ENCODE measurements around the gene CRYBA2.

The CRYBA2 gene

DNA sequence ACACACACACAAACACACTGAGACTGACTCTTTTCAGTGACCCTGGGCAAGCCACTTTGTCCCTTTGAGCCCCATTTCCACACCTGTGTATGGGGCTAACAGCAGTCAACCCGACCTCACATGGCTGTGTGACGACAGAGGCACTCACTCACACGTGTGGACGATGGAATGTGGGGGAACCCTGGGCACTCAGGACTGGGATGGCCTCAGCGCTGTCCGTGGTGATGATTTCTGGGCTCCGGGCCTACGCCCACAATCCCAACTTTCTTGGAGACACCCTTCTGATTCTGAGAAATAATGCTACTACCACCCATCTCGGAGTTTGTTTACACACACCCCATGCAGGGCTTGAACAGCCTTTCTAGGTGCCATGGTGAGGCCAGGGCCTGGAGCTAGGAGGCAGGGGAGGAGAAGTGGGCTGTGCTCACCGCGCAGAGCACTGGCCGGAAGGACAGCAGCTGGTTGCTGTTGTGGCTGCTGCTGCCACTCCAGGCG lies 1.5 kb downstream of the CRYBA2 start:
- no peak overlapping the region for H3K27ac ChIP-seq (ENCODE audit: insufficient read depth, low read depth, low read length, poor library complexity, severe bottlenecking)
- H3K9me3 ChIP-seq (ENCODE audit: control insufficient read depth, low read length), result no peaks in the 10 kb centered on the region
- WGBS, 2 experiments, result 9 to 11% methylated on average over 13 of the region's 13 CpGs
- H3K4me3 ChIP-seq (ENCODE audit: insufficient read depth, low read depth, low read length), result no peak overlapping the region
- peaks cover 14% of the 10 kb centered on the region for H3K4me1 ChIP-seq (ENCODE audit: control insufficient read depth, insufficient read depth, low read length)
- H3K27me3 ChIP-seq (ENCODE audit: control insufficient read depth, insufficient read depth, low read length, poor library complexity, severe bottlenecking), result peaks cover 100% of the 10 kb centered on the region
- H3K36me3 ChIP-seq (ENCODE audit: control insufficient read depth, insufficient read depth, low read length), result no peaks in the 10 kb centered on the region

DNA sequence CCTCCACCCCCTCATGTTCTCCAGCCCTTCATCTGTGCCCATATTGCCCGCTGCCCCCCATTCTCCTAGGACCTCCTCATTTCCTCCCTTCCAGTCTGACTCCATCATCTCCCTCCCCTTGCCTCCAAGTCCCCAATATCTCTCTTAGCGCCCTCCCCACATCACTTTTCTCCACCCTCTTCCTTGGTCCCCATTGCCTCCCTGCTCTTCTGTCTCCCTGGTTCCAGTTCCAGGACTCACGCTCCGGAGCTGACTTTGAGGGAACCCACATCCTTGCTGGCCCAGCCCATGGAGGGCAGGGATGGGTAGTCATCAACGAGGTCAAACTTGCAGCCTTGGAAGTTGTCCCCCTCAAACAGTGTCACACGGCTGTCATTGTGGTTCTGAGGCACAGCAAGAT lies 2.6 kb downstream of the CRYBA2 start:
- no peak overlapping the region for H3K4me3 ChIP-seq (ENCODE audit: insufficient read depth, low read depth, low read length)
- no peaks in the 10 kb centered on the region for H3K36me3 ChIP-seq (ENCODE audit: control insufficient read depth, insufficient read depth, low read length)
- H3K4me1 ChIP-seq (ENCODE audit: control insufficient read depth, insufficient read depth, low read length), result peaks cover 15% of the 10 kb centered on the region
- 30% methylated on average over 6 of the region's 6 CpGs for WGBS, 2 experiments
- H3K27me3 ChIP-seq (ENCODE audit: control insufficient read depth, insufficient read depth, low read length, poor library complexity, severe bottlenecking), result peaks cover 100% of the 10 kb centered on the region
- H3K27ac ChIP-seq (ENCODE audit: insufficient read depth, low read depth, low read length, poor library complexity, severe bottlenecking), result no peak overlapping the region
- H3K9me3 ChIP-seq (ENCODE audit: control insufficient read depth, low read length), result no peaks in the 10 kb centered on the region

DNA sequence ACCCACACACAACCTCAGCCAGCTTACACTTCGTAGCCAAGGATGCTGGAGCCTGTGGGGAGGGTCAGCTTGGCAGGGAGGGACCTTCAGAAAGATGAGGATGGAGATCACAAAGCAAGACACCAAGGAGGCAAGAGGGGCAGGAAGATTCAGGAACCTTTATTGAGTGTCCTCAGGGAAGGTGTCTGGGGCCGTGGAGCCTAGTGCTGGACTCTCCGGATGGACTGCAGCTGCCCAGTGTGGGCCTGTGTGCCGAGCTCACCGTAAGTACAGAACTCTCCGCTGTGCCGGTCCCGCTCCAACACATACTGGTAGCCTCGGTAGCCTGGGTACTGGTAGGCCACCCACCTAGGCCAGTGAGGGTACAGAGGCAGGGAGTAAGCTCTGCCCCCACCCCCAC lies 3.2 kb downstream of the CRYBA2 start:
- peaks cover 20% of the 10 kb centered on the region for H3K4me1 ChIP-seq (ENCODE audit: control insufficient read depth, insufficient read depth, low read length)
- H3K36me3 ChIP-seq (ENCODE audit: control insufficient read depth, insufficient read depth, low read length), result no peaks in the 10 kb centered on the region
- no peak overlapping the region for H3K4me3 ChIP-seq (ENCODE audit: insufficient read depth, low read depth, low read length)
- H3K27me3 ChIP-seq (ENCODE audit: control insufficient read depth, insufficient read depth, low read length, poor library complexity, severe bottlenecking), result peaks cover 100% of the 10 kb centered on the region
- H3K27ac ChIP-seq (ENCODE audit: insufficient read depth, low read depth, low read length, poor library complexity, severe bottlenecking), result no peak overlapping the region
- WGBS, 2 experiments, result 31 to 32% methylated on average over 9 of the region's 9 CpGs
- no peaks in the 10 kb centered on the region for H3K9me3 ChIP-seq (ENCODE audit: control insufficient read depth, low read length)

GRCh38 chr2:218988650-218989049 lies 4.6 kb downstream of the CRYBA2 start:
- WGBS, 2 experiments, result 57 to 62% methylated on average over 2 of the region's 2 CpGs
- no peak overlapping the region for H3K27ac ChIP-seq (ENCODE audit: insufficient read depth, low read depth, low read length, poor library complexity, severe bottlenecking)
- peaks cover 25% of the 10 kb centered on the region for H3K4me1 ChIP-seq (ENCODE audit: control insufficient read depth, insufficient read depth, low read length)
- H3K27me3 ChIP-seq (ENCODE audit: control insufficient read depth, insufficient read depth, low read length, poor library complexity, severe bottlenecking), result peaks cover 100% of the 10 kb centered on the region
- no peaks in the 10 kb centered on the region for H3K36me3 ChIP-seq (ENCODE audit: control insufficient read depth, insufficient read depth, low read length)
- no peaks in the 10 kb centered on the region for H3K9me3 ChIP-seq (ENCODE audit: control insufficient read depth, low read length)
- H3K4me3 ChIP-seq (ENCODE audit: insufficient read depth, low read depth, low read length), result no peak overlapping the region

- 52 to 55% methylated on average over 3 of the region's 3 CpGs for WGBS, 2 experiments
- no peak overlapping the region for H3K27ac ChIP-seq (ENCODE audit: insufficient read depth, low read depth, low read length, poor library complexity, severe bottlenecking)
Observed at GRCh38 chr2:218988164-218988563, 5.1 kb downstream of the CRYBA2 start.

GRCh38 chr2:218986148-218986761 lies 7.0 kb downstream of the CRYBA2 start:
- WGBS, 2 experiments, result 24 to 25% methylated on average over 4 of the region's 4 CpGs
- Histone ChIP-seq H3K27ac (ENCODE audit: insufficient read depth, low read depth, low read length, poor library complexity, severe bottlenecking) (no peak overlapping the region), H3K4me3 (ENCODE audit: insufficient read depth, low read depth, low read length) (no peak overlapping the region), H3K36me3 (ENCODE audit: control insufficient read depth, insufficient read depth, low read length) (no peaks in the 10 kb centered on the region), H3K4me1 (ENCODE audit: control insufficient read depth, insufficient read depth, low read length) (peaks cover 17% of the 10 kb centered on the region), H3K9me3 (ENCODE audit: control insufficient read depth, low read length) (no peaks in the 10 kb centered on the region), H3K27me3 (ENCODE audit: control insufficient read depth, insufficient read depth, low read length, poor library complexity, severe bottlenecking) (peaks cover 100% of the 10 kb centered on the region)

More at GRCh38 chr2:218988164-218988563, 5.1 kb downstream of the CRYBA2 start:
- peaks cover 100% of the 10 kb centered on the region for H3K27me3 ChIP-seq (ENCODE audit: control insufficient read depth, insufficient read depth, low read length, poor library complexity, severe bottlenecking)
- no peaks in the 10 kb centered on the region for H3K36me3 ChIP-seq (ENCODE audit: control insufficient read depth, insufficient read depth, low read length)
- H3K4me3 ChIP-seq (ENCODE audit: insufficient read depth, low read depth, low read length), result no peak overlapping the region
- H3K4me1 ChIP-seq (ENCODE audit: control insufficient read depth, insufficient read depth, low read length), result peaks cover 20% of the 10 kb centered on the region
- H3K9me3 ChIP-seq (ENCODE audit: control insufficient read depth, low read length), result no peaks in the 10 kb centered on the region

- Histone ChIP-seq H3K4me1 (ENCODE audit: control insufficient read depth, insufficient read depth, low read length) (peaks cover 17% of the 10 kb centered on the region), H3K27ac (ENCODE audit: insufficient read depth, low read depth, low read length, poor library complexity, severe bottlenecking) (no peak overlapping the region), H3K27me3 (ENCODE audit: control insufficient read depth, insufficient read depth, low read length, poor library complexity, severe bottlenecking) (peaks cover 100% of the 10 kb centered on the region), H3K9me3 (ENCODE audit: control insufficient read depth, low read length) (no peaks in the 10 kb centered on the region), H3K4me3 (ENCODE audit: insufficient read depth, low read depth, low read length) (peak overlapping the region; percentile 22), H3K36me3 (ENCODE audit: control insufficient read depth, insufficient read depth, low read length) (no peaks in the 10 kb centered on the region)
- WGBS, 2 experiments, result 1% methylated on average over 49 of the region's 49 CpGs
Observed at GRCh38 chr2:218985325-218986091, 7.7 kb downstream of the CRYBA2 start.

GRCh38 chr2:218985021-218985324 lies 8.2 kb downstream of the CRYBA2 start, which contains the start of gene FEV:
Gene FEV, minus strand, starts transcription at chr2:218985184. Its CDS starts 109 bp downstream, at chr2:218985075.
- Histone ChIP-seq H3K4me1 (ENCODE audit: control insufficient read depth, insufficient read depth, low read length) (peaks cover 17% of the 10 kb centered on the region), H3K27ac (ENCODE audit: insufficient read depth, low read depth, low read length, poor library complexity, severe bottlenecking) (no peak within 1 kb of the TSS), H3K27me3 (ENCODE audit: control insufficient read depth, insufficient read depth, low read length, poor library complexity, severe bottlenecking) (peaks cover 100% of the 10 kb centered on the region), H3K4me3 (ENCODE audit: insufficient read depth, low read depth, low read length) (peak within 1 kb of the TSS; percentile 22), H3K36me3 (ENCODE audit: control insufficient read depth, insufficient read depth, low read length) (no peaks in the 10 kb centered on the region), H3K9me3 (ENCODE audit: control insufficient read depth, low read length) (no peaks in the 10 kb centered on the region)
- WGBS, 2 experiments, result 0 to 1% methylated on average over 32 of the region's 32 CpGs

- H3K27me3 ChIP-seq (ENCODE audit: control insufficient read depth, insufficient read depth, low read length, poor library complexity, severe bottlenecking), result peaks cover 100% of the 10 kb centered on the region
- H3K4me1 ChIP-seq (ENCODE audit: control insufficient read depth, insufficient read depth, low read length), result peaks cover 17% of the 10 kb centered on the region
- H3K9me3 ChIP-seq (ENCODE audit: control insufficient read depth, low read length), result no peaks in the 10 kb centered on the region
- WGBS, 2 experiments, result 1 to 2% methylated on average over 50 of the region's 50 CpGs
- no peak overlapping the region for H3K27ac ChIP-seq (ENCODE audit: insufficient read depth, low read depth, low read length, poor library complexity, severe bottlenecking)
- no peaks in the 10 kb centered on the region for H3K36me3 ChIP-seq (ENCODE audit: control insufficient read depth, insufficient read depth, low read length)
- no peak overlapping the region for H3K4me3 ChIP-seq (ENCODE audit: insufficient read depth, low read depth, low read length)
Observed at GRCh38 chr2:218984239-218985020, 8.8 kb downstream of the CRYBA2 start.

GRCh38 chr2:218983934-218984238 lies 9.3 kb downstream of the CRYBA2 start:
- Histone ChIP-seq H3K9me3 (ENCODE audit: control insufficient read depth, low read length) (no peaks in the 10 kb centered on the region), H3K27me3 (ENCODE audit: control insufficient read depth, insufficient read depth, low read length, poor library complexity, severe bottlenecking) (peaks cover 100% of the 10 kb centered on the region), H3K27ac (ENCODE audit: insufficient read depth, low read depth, low read length, poor library complexity, severe bottlenecking) (no peak overlapping the region), H3K36me3 (ENCODE audit: control insufficient read depth, insufficient read depth, low read length) (no peaks in the 10 kb centered on the region), H3K4me3 (ENCODE audit: insufficient read depth, low read depth, low read length) (no peak overlapping the region), H3K4me1 (ENCODE audit: control insufficient read depth, insufficient read depth, low read length) (peaks cover 17% of the 10 kb centered on the region)
- 6% methylated on average over 10 of the region's 10 CpGs for WGBS, 2 experiments

Data from ectodermal cell (in vitro differentiated cells).